Progenitor cell of endocrine pancreas (in vitro differentiated cells): ENCODE measurements around the gene RAVER2. TPM values are rescaled to one million over a fixed set of nuclear protein-coding genes. Genes with fewer than 3 reads are reported as not detected.

Source experiments
- DNase-seq: peaks from one replicate; pipeline ENCODE4 v3.0.0; 2021; ENCODE audit warnings: low spot score; ENCODE audit not compliant: unreplicated experiment
- H3K27ac Mint-ChIP-seq: 2 replicates; pipeline ENCODE4 v1.8.0; 2021; ENCODE audit warnings: mild to moderate bottlenecking, moderate library complexity, mixed read lengths
- H3K27me3 Mint-ChIP-seq: 2 replicates; pipeline ENCODE4 v1.8.0; 2021; ENCODE audit warnings: mixed read lengths
- H3K36me3 Mint-ChIP-seq: 2 replicates; pipeline ENCODE4 v1.8.0; 2022; ENCODE audit warnings: mixed read lengths; ENCODE audit not compliant: insufficient read depth
- H3K4me1 Mint-ChIP-seq: 2 replicates; pipeline ENCODE4 v1.8.0; 2021; ENCODE audit warnings: low read depth, mixed read lengths
- H3K4me3 Mint-ChIP-seq: 2 replicates; pipeline ENCODE4 v1.8.0; 2021; ENCODE audit warnings: low read depth, mild to moderate bottlenecking, moderate library complexity, mixed read lengths
- H3K9me3 Mint-ChIP-seq: 2 replicates; pipeline ENCODE4 v1.8.0; 2021; ENCODE audit warnings: low read depth, mixed read lengths
- total RNA-seq: library from RNA; stranded (reverse); gene quantifications from 2 replicates; pipeline ENCODE4 v1.2.1, GENCODE V29; 2021
- TF ChIP-seq, protein P1 (sequence below): fragments of 200-600 bp; sonication (generic); IDR thresholded peaks from one replicate; pipeline ENCODE4 v1.5.0; 2021; ENCODE audit warnings: antibody characterized with exemption, mild to moderate bottlenecking; ENCODE audit not compliant: unreplicated experiment

RAVER2 gene
- total RNA-seq, 1 donor from 2014 or later, result 33.8 TPM

DNA sequence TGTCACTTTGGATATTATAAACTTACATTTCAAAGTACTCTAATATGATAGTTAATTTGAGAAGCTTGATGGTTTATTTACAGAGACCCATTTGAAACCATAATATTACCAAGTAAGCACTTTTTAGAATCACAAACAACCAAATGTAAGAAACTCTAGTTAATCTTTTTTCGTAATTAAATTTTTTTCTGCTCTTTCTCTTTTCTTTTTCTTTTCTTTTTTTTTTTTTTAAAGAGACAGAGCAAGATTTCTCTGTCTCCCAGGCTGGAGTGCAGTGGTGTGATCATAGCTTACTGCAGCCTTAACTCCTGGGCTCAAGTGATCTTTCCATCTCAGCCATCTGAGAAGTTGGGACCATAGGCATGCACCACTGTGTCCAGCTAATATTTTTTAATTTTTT is 5.2 kb downstream of the RAVER2 start:
- Mint-ChIP-seq H3K4me1 (peaks cover 16% of the 10 kb centered on the region), H3K27me3 (no peaks in the 10 kb centered on the region), H3K36me3 (peaks cover 1% of the 10 kb centered on the region), H3K27ac (no peak overlapping the region), H3K4me3 (no peak overlapping the region), H3K9me3 (no peaks in the 10 kb centered on the region)
- TF ChIP-seq, protein P1, sequence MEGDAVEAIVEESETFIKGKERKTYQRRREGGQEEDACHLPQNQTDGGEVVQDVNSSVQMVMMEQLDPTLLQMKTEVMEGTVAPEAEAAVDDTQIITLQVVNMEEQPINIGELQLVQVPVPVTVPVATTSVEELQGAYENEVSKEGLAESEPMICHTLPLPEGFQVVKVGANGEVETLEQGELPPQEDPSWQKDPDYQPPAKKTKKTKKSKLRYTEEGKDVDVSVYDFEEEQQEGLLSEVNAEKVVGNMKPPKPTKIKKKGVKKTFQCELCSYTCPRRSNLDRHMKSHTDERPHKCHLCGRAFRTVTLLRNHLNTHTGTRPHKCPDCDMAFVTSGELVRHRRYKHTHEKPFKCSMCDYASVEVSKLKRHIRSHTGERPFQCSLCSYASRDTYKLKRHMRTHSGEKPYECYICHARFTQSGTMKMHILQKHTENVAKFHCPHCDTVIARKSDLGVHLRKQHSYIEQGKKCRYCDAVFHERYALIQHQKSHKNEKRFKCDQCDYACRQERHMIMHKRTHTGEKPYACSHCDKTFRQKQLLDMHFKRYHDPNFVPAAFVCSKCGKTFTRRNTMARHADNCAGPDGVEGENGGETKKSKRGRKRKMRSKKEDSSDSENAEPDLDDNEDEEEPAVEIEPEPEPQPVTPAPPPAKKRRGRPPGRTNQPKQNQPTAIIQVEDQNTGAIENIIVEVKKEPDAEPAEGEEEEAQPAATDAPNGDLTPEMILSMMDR, result no peak
- DNase-seq, result no peak

DNA sequence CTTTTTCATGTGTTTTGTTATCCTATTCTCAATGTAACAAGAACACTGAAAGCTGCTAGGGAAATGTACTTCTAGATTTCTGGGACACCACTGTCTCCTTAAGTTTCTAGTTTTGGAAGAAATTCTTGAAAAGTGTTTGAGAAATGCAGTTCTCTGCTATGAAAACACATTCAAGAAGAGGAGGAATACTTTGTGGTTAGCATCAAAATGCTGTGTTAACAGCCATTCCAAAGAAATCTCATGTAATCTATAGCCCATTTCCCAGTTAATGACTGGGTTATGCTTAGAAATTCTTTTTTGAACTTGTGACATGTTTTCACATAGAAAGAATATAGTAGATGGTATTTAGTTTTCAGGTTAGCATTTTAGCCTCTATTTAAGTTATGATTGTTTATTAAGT is 6.0 kb downstream of the RAVER2 start:
- Mint-ChIP-seq H3K4me3 (no peak overlapping the region), H3K4me1 (peaks cover 22% of the 10 kb centered on the region), H3K27me3 (no peaks in the 10 kb centered on the region), H3K9me3 (no peaks in the 10 kb centered on the region), H3K36me3 (peaks cover 1% of the 10 kb centered on the region), H3K27ac (no peak overlapping the region)
- TF ChIP-seq, protein P1, result no peak
- no peak for DNase-seq

DNA sequence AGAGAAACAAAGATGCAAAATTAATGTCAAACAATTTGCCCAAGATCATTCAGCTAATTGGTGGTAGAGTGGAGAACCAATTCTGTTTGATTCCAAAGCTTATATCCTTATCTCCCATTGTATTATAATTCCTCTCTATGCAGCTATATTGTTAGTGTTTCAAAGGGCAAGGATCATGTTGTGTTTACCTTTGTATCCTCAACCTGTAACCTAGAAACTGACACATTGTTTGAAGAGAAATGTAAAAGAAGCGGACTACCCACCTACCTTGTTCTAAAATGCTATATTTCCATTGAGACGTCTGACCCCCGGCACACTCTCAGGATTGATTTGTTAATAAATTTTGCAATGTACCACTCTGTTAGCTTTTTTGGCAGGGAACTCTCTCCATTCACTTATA is 9.3 kb downstream of the RAVER2 start:
- DNase-seq, result no peak
- Mint-ChIP-seq H3K27me3 (no peaks in the 10 kb centered on the region), H3K27ac (no peak overlapping the region), H3K4me3 (no peak overlapping the region), H3K36me3 (peaks cover 5% of the 10 kb centered on the region), H3K9me3 (peaks cover 3% of the 10 kb centered on the region), H3K4me1 (peaks cover 14% of the 10 kb centered on the region)
- TF ChIP-seq, protein P1, result no peak

DNA sequence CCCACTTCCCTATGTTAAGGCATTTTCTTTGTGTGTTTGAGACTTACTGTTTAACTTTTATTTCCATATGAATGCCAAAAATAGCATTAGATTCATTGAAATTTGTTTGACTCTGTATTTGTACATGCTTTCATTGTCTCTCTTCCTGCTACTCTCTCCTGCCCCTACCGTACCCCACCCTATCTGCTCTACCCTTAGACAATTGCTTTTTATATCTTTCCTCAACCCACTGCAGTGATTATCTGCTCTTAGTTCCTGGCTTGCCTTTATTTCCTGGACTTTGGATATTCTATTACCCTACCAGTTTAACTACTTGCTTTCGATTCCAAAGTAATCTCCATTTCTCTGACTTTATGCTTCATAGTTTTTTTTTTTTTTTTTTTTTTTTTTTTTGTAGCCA is 10.5 kb downstream of the RAVER2 start:
- Mint-ChIP-seq H3K4me3 (no peak overlapping the region), H3K27ac (peak overlapping the region; percentile 3), H3K4me1 (peaks cover 14% of the 10 kb centered on the region), H3K27me3 (no peaks in the 10 kb centered on the region), H3K9me3 (peaks cover 3% of the 10 kb centered on the region), H3K36me3 (peaks cover 5% of the 10 kb centered on the region)
- DNase-seq, result no peak
- TF ChIP-seq, protein P1, result no peak

DNA sequence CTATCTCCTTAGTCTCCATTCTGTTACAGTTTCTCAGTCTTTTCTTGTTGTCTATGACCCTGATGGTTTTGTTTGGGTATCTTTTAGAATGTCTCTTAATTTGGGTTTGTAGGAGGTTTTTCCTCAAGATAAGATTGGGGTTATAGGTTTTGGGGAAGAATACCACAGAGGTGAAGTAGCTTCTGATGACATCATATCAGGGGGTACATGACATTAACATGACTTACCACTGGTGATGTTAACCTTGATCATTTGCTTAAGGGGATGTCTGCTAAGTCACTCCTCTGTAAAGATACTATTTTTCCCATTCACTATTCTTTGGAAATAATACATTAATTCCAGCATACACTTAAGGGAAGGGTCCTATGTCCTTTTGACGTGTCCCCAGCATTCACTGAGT is 11.9 kb downstream of the RAVER2 start:
- no peak overlapping the region for H3K4me3 Mint-ChIP-seq
- H3K27ac Mint-ChIP-seq, result no peak overlapping the region
- peaks cover 5% of the 10 kb centered on the region for H3K36me3 Mint-ChIP-seq
- TF ChIP-seq, protein P1, result no peak
- H3K9me3 Mint-ChIP-seq, result peaks cover 3% of the 10 kb centered on the region
- no peaks in the 10 kb centered on the region for H3K27me3 Mint-ChIP-seq
- no peak for DNase-seq
- H3K4me1 Mint-ChIP-seq, result peaks cover 13% of the 10 kb centered on the region
